NCI-H1694 treated with DMSO at 0.1 percent for 48 hours (cell line): ENCODE data around the gene AHI1.
A peak's percentile ranks its signal among the peaks of the same experiment; 100 is the strongest.

Experiments used
- DNase-seq: peaks from one replicate; lab custom pipeline; 2025; lab: John Stamatoyannopoulos, UW

AHI1 gene

DNA sequence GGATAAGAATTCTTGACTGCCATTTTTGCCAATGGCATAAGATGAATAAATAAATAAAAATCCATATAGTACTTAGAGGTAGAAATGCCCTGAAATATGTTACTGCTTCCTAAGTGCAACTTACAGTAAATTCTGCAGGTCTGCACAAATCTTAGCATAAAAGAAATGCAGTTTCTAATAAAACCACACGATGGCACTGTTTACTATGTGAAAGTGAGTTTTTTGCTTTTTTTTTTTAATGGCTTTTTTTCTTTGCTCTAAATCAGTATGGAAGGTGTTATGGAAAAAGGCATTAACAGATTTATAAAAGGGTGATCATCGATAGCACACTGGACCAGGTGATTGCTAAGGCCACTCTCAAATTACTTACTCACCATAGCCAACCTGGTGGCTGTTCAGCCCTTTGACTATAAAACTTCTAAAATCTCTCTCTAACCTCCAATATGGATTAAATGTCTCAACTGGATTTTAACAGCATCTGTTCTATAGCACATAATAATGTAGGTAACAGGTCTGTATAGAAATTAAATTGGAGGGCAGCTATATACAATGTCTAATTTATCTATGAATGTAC is 45.8 kb downstream of the AHI1 start:
- DNase-seq, result peak; percentile 29

- DNase-seq, result no peak
Measured at GRCh38 chr6:135449246-135449645, 48.3 kb downstream of the AHI1 start.

GRCh38 chr6:135440087-135440792 is 57.3 kb downstream of the AHI1 start:
- DNase-seq, result no peak

DNA sequence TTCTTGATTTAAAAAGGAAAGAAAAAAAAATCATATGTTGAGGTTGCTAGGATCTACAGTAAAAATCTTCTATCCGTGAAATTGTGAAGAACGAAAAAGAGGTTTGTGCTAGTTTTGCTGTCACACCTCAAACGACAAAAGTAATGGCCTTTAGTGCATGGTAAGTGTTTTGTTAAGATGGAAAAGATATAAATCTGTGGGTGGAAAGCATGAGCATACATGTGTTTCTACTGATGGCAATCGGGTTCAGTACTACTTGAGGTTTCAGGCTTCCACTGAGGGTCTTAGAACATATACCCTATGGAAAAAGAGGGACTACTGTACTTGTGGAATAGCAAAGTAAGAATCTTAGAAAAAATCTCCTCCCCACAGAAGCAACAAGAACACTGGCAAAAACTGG is 58.0 kb downstream of the AHI1 start:
- DNase-seq, result no peak

DNA sequence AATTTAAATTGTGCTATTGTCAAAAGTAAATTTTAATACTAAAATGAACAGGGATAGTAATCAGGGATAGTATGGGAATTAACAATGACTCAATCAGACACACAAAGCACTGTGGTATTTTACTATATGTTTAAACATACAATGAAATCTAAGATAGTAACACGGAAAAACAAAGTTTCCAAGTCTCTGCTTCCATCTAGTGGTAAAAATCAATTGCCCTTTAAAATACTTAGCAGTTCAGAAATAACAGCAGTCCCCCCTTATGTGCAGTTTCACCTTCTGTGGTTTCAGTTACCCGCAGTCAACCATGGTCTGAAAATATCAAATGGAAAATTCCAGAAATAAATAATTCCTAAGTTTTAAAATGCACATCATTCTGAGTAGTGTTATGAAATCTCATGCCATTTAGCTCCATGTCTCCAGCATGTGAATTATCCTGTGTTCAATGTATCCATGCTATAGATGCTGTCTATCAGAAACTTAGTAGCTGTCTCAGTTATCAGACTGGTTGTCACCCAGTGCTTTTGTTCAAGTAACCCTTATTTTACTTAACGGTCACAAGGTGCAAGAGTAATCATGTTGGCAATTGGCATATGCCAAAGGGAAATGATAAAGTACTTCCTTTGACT is 58.5 kb downstream of the AHI1 start:
- peak; percentile 30 for DNase-seq

DNA sequence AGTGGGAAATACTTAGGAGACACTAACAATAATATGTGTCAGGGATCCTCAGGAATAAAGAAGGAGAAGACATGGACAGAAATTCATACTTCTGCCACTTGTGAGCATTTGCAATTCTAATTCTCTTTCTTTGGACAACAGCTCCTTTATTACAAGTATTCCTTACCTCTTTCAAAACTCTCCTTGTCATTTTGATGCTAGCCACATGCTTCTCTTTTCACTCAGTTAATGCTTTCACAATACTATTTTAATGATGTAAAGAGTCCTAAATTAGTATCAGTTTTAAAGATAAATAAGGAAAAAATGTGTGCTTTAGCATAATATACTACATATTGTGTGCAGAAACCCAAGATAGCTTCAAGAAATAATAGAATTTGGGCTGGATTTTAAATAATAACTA is 62.5 kb downstream of the AHI1 start:
- DNase-seq, result no peak

GRCh38 chr6:135434095-135434494 is 63.4 kb downstream of the AHI1 start:
- DNase-seq, result no peak

DNA sequence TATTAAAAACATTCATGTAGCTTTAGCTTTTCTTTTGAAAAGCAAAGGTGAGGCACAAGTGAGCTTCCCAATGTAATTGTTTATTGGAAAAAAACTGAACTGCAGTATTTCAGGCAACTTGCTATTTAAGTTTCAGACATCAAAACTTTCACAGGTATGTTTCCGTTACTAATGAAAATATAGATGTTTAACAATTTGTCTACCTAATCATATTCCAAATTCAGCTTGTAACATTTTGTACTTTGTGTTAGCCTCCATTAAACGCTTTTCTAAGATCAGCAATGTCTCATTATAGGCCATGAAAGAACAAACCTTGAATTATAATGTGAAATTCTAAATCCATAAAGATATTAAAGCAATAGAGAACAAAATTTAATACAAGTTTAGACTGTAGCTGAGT is 69.5 kb downstream of the AHI1 start:
- DNase-seq, result no peak

DNA sequence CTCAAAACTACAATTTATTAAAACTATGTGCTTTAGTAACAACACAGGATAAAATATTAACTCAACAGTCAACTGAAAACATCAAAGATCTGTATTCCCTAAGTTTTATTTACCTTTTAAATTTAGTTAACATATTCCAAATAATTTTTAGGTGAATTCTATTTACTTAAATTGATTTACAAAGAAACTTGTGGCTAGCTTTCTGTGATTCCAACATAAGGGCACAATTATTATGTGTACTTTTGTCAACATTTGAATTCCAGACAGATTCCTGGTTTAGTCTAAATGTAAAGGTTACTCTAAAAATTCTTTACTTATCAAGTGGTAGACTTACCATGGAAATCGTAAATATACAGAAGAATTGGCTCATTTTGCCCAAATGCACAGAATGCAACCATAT is 70.7 kb downstream of the AHI1 start:
- no peak for DNase-seq

GRCh38 chr6:135424385-135424784 is 73.2 kb downstream of the AHI1 start:
- DNase-seq, result no peak

- DNase-seq, result peak; percentile 41
Measured at GRCh38 chr6:135423649-135424128, 73.9 kb downstream of the AHI1 start.

DNA sequence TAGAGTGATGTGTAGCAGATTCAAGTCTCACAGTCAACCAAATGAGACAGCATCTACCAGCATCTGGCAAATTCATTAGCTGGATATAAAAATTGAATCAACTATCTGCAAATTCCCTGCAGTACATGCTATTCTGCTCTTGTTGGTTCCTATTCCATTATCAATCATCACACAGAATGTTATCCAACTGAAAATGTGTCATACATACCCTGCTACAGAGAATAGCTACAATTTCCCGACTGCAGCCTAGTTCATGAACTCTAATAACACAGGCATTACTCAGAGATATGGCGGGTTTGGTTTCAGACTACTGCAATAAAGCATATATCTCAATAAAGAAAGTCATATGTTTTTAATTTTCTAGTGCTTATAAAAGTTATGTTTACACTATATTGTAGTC is 78.4 kb downstream of the AHI1 start:
- DNase-seq, result no peak

DNA sequence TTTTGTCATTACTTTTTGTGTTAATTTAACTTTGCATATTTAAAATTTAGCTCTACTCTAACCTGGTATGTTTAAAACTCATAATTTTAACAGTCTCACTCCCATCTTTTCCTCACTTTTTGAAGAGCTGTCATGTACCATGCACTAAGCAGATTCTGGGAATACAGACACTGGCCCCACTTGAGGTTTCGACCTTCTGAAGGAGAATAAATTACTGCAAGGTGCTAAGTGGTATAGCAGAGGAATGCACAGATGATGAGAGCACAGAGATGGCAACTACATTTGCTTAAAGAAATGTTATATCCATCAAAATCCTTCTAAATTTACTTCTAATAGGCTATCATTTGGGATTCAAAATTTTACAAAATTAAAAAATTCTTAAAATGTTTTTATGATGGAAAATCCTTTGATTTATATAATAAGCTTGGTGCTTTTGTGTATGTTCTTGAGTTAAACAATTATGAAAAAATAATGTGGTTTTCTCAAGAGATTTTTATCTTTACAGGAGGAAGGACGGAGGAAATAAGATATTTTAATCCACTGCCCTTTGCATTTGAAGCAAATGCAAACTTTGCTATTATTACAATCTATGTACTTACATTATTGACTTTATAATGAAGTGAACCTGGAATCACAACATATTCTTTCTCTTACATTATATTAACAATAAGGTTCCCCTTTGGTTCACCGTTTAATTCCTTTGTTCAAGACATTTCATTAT is 79.3 kb downstream of the AHI1 start:
- DNase-seq, result no peak

DNA sequence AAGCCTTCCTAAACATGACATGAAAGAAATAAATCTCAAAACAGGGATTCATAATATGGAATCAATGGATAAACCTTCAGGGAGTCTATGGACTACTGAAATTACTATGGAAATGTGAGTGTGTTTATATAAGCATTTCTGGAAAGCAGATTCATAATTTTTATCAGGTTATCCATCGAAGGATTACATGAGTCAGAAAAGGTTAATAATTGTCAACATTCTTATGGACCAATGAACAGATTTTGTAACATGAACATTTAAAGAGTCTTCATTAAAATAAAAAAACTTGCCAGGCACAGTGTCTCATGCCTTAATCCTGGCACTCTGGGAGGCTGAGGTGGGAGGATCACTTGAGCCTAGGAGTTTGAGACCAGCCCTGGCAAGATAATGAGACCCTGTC is 84.8 kb downstream of the AHI1 start:
- DNase-seq, result no peak

GRCh38 chr6:135411849-135412248 is 85.7 kb downstream of the AHI1 start:
- DNase-seq, result no peak

DNA sequence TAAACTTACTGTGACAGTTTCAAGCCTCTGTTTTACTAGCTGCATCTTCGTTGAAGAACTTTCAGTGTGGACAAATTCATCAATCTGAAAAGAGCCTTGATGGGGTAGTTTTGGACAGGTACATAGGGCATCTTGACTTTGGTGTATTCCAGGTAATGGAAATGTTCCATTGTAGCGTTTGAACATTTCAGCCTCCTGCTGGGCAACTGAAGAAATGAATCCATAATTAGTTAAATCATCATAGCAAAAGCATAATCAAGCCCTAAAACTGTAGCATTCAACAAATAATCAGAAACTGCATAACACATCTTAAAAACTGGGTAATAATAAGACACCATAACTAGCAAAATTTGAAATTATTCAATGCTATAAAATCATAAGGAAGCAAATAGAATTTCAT is 86.2 kb downstream of the AHI1 start:
- no peak for DNase-seq

GRCh38 chr6:135410856-135411255 is 86.7 kb downstream of the AHI1 start:
- no peak for DNase-seq

GRCh38 chr6:135403584-135403983 is 94.0 kb downstream of the AHI1 start:
- DNase-seq, result no peak

- no peak for DNase-seq
Measured at GRCh38 chr6:135402311-135402710, 95.2 kb downstream of the AHI1 start.

GRCh38 chr6:135397172-135397952 is 100.2 kb downstream of the AHI1 start:
- no peak for DNase-seq

GRCh38 chr6:135395136-135395535 is 102.4 kb downstream of the AHI1 start:
- DNase-seq, result no peak

DNA sequence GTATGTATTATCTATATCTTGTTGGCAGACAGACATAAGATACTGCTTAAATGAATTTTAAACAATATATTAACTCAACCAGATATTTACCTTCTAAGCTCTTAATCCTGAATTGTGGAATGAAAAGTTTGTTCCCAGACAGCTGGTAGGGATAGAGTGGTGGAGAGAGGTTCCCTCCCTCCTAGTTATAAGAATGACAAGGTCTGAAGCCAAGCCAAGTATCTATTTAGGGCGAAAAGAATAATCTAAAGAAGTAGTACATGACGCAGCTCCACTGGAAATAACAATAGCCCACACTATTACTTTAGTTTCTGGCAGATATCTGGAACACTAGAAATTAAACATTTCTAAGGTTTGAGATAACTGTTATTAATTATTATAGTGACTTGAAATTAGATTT is 104.3 kb downstream of the AHI1 start:
- DNase-seq, result no peak
